ENCODE results near the gene KCNK4.
A peak's percentile ranks its signal among the peaks of the same experiment; 100 is the strongest.
"Not testable (repeated sequence)": the region's sequence is repeated elsewhere in the genome, so short reads cannot be mapped to it uniquely, and the experiment has no call there.

The KCNK4 gene

GRCh38 chr11:64292460-64293254 is 1.6 kb downstream of the KCNK4 start:
- DNase-seq: no peak

GRCh38 chr11:64294774-64295173 is 3.7 kb downstream of the KCNK4 start:
- DNase-seq: no peak

GRCh38 chr11:64295760-64296159 is 4.7 kb downstream of the KCNK4 start:
- DNase-seq: no peak

GRCh38 chr11:64296236-64296635 is 5.1 kb downstream of the KCNK4 start:
- no peak for DNase-seq

GRCh38 chr11:64296830-64297698 is 6.0 kb downstream of the KCNK4 start:
- no peak for DNase-seq

- DNase-seq: no peak
Measured at GRCh38 chr11:64297699-64298358, 6.7 kb downstream of the KCNK4 start.

- DNase-seq: no peak
Measured at GRCh38 chr11:64298966-64299846, 8.1 kb downstream of the KCNK4 start.

- DNase-seq: no peak
Measured at GRCh38 chr11:64299847-64300648, 8.9 kb downstream of the KCNK4 start, which contains the start of gene CATSPERZ. CATSPERZ (plus strand) TSS chr11:64300358; CDS start chr11:64300411, 53 bp downstream.

- DNase-seq: no peak
Measured at GRCh38 chr11:64303109-64304031, 12.3 kb downstream of the KCNK4 start.

- no peak for DNase-seq
Measured at GRCh38 chr11:64304032-64304315, 12.9 kb downstream of the KCNK4 start.

GRCh38 chr11:64304316-64305072 is 13.4 kb downstream of the KCNK4 start:
- DNase-seq: peak; percentile 71

GRCh38 chr11:64305075-64305690 is 14.1 kb downstream of the KCNK4 start, which contains the start of gene ESRRA:
ESRRA (plus strand) TSS chr11:64305524; CDS start chr11:64307180, 1,656 bp downstream.
- peak; percentile 97 for DNase-seq

GRCh38 chr11:64305691-64306562 is 14.8 kb downstream of the KCNK4 start:
- no peak for DNase-seq

- no peak for DNase-seq
Measured at GRCh38 chr11:64306563-64306875, 15.4 kb downstream of the KCNK4 start.

- DNase-seq: no peak
Measured at GRCh38 chr11:64306876-64307622, 15.9 kb downstream of the KCNK4 start.

GRCh38 chr11:64307795-64308194 is 16.7 kb downstream of the KCNK4 start:
- DNase-seq: not testable (repeated sequence)

GRCh38 chr11:64312947-64313346 is 21.8 kb downstream of the KCNK4 start:
- DNase-seq: no peak

Measured in NCI-H2029 treated with DMSO at 0.1 percent for 48 hours (cell line).